ENCODE measurements around the gene PTTG1.

Gene PTTG1

GRCh38 chr5:160421625-160422258, at the start of gene PTTG1:
Gene PTTG1 (plus strand): TSS chr5:160421855. CDS start chr5:160422313, 458 bp downstream.
- DNase-seq = peak; percentile 91

- DNase-seq = no peak
Observed at GRCh38 chr5:160375166-160375565, 46.5 kb upstream of the PTTG1 start.

- DNase-seq = no peak
Observed at GRCh38 chr5:160375701-160376100, 46.0 kb upstream of the PTTG1 start.

GRCh38 chr5:160376416-160376815, 45.2 kb upstream of the PTTG1 start:
- DNase-seq = no peak

- DNase-seq = no peak
Observed at GRCh38 chr5:160377651-160378050, 44.0 kb upstream of the PTTG1 start.

- no peak for DNase-seq
Observed at GRCh38 chr5:160378330-160378729, 43.3 kb upstream of the PTTG1 start.

GRCh38 chr5:160379511-160379910, 42.1 kb upstream of the PTTG1 start:
- DNase-seq = no peak

GRCh38 chr5:160380041-160380440, 41.6 kb upstream of the PTTG1 start:
- DNase-seq = no peak

- no peak for DNase-seq
Observed at GRCh38 chr5:160382346-160382745, 39.3 kb upstream of the PTTG1 start.

GRCh38 chr5:160384681-160385080, 37.0 kb upstream of the PTTG1 start:
- no peak for DNase-seq

GRCh38 chr5:160385496-160385895, 36.2 kb upstream of the PTTG1 start:
- DNase-seq = no peak

GRCh38 chr5:160387445-160387844, 34.2 kb upstream of the PTTG1 start:
- no peak for DNase-seq

GRCh38 chr5:160390787-160391696, 30.6 kb upstream of the PTTG1 start:
- DNase-seq = no peak

- no peak for DNase-seq
Observed at GRCh38 chr5:160395111-160395510, 26.5 kb upstream of the PTTG1 start.

- no peak for DNase-seq
Observed at GRCh38 chr5:160397492-160397891, 24.2 kb upstream of the PTTG1 start.

GRCh38 chr5:160398806-160399205, 22.8 kb upstream of the PTTG1 start:
- DNase-seq = no peak

- DNase-seq = peak; percentile 80
Observed at GRCh38 chr5:160399402-160400353, 22.0 kb upstream of the PTTG1 start, which contains the start of gene FAM200C. Gene FAM200C (minus strand): TSS chr5:160400054. CDS start chr5:160395490, 4,564 bp downstream.

GRCh38 chr5:160418561-160419457, 2.8 kb upstream of the PTTG1 start, which contains the start of gene SLU7:
Gene SLU7 (minus strand): TSS chr5:160419081. CDS start chr5:160415294, 3,787 bp downstream.
- DNase-seq = peak; percentile 77

GRCh38 chr5:160419458-160420330, 2.0 kb upstream of the PTTG1 start:
- DNase-seq = no peak

- no peak for DNase-seq
Observed at GRCh38 chr5:160420331-160420610, 1.4 kb upstream of the PTTG1 start.

GRCh38 chr5:160423099-160423498, 1.4 kb downstream of the PTTG1 start:
- DNase-seq = no peak

Measured in NCI-H1092 (cell line).